ENCODE data around the gene ANKRD61. TPM values are rescaled to one million over a fixed set of nuclear protein-coding genes. Genes with fewer than 3 reads are reported as not detected.
"Not testable (repeated sequence)": the region's sequence is repeated elsewhere in the genome, so short reads cannot be mapped to it uniquely, and the experiment has no call there.

The ANKRD61 gene
- total RNA-seq, 2 experiments from 2014 or later = 0.38 to 0.47 TPM

- ATAC-seq, CTCF ChIA-PET, DNase-seq: not testable (repeated sequence)
These were observed 20.0 kb downstream of the ANKRD61 start for GRCh38 chr7:6051185-6051584.

DNA sequence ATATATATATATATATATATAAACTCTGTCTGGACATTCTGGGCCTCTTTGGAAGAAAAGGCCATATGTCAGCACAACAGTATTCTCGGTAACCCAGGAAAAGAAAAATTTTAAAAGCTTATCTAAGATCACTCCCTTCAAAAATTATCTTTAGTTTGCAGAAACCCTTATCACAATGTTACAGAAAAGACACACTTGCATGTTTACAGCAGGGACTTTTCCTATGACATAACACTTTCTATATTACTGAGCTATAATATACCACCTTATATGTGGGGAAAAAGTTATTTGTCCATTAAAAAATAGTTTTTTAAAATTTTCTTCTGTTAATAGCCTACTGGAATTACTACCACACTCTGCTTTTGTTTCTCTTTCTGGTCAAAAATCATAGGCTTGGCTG, 25.4 kb downstream of the ANKRD61 start:
- ATAC-seq (no peak), DNase-seq (no peak)
- Mint-ChIP-seq H3K9me3 (ENCODE audit: low read depth) (no peaks in the 10 kb centered on the region), H3K4me3 (no peak overlapping the region), H3K27me3 (no peaks in the 10 kb centered on the region), H3K27ac (no peak overlapping the region), H3K4me1 (peaks cover 24% of the 10 kb centered on the region), H3K36me3 (peaks cover 13% of the 10 kb centered on the region)
- CTCF ChIA-PET = interaction anchor here (0.9 to 1.1 kb wide), 4 partner anchors 24 to 266 kb away, joined by 3 to 4 read pairs (median 4); no protein-coding TSS in a partner anchor

More at GRCh38 chr7:6051185-6051584, 20.0 kb downstream of the ANKRD61 start:
- H3K27ac Mint-ChIP-seq; H3K4me1 Mint-ChIP-seq; H3K9me3 Mint-ChIP-seq (ENCODE audit: low read depth); H3K4me3 Mint-ChIP-seq; H3K27me3 Mint-ChIP-seq: not testable (repeated sequence)
- peaks cover 27% of the 10 kb centered on the region for H3K36me3 Mint-ChIP-seq

DNA sequence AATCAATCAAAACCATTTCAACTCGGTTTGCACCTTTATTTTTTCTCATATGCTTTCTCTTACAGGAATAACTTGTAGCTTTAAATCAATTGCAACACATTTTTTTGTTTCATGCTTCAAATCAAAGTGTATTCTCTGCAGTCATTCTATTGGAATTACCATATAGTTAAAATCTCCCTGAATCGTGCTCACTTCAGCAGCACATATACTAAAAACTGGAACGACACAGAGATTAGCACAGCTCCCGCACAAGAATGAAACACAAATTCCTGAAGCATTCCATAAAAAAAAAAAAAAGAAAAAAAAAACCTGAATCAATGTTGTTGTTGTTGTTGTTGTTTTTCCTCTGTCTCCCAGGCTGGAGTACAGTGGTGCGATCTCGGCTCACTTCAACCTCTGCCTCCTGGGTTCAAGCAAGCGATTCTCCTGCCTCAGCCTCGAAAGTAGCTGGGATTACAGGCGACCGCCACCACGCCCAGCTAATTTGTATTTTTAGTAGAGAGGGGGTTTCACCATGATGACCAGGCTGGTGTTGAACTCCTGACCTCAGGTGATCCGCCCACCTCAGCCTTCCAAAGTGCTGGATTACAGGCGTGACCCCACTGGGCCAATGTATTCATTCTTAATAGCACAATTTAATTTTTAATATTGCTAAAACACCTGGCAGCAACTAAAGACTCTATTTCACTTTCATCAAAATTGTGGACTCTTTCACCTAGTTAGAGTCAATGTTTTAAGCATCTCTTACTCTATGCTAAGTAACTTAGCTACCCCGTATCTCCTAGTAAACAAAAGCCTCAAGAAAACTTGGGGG, 26.3 kb downstream of the ANKRD61 start:
- no peaks in the 10 kb centered on the region for H3K27me3 Mint-ChIP-seq
- CTCF ChIA-PET = interaction anchor here (0.9 to 1.1 kb wide), 5 partner anchors 25 to 293 kb away, joined by 3 to 4 read pairs (median 3); no protein-coding TSS in a partner anchor
- ATAC-seq = no peak
- H3K4me1 Mint-ChIP-seq = peaks cover 24% of the 10 kb centered on the region
- peak overlapping the region; percentile 98 for H3K27ac Mint-ChIP-seq
- H3K4me3 Mint-ChIP-seq = peak overlapping the region; percentile 95
- no peak for DNase-seq
- no peaks in the 10 kb centered on the region for H3K9me3 Mint-ChIP-seq (ENCODE audit: low read depth)
- peaks cover 11% of the 10 kb centered on the region for H3K36me3 Mint-ChIP-seq

DNA sequence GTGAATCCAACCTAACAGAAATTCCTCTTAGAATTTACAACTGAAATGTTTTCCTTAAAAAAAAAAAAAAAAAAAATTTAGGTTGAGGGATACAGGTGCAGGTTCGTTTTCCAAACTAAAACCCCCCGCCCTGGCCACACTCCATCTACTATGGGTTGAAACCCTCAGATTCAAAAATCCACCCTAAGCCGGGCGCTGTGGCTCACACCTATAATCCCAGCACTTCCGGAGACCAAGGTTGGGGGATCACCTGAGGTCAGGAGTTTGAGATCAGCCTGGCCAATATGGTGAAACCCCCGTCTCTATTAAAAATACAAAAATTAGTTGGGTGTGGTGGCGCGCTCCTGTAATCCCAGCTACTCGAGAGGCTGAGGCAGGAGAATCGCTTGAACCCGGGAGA, 28.8 kb downstream of the ANKRD61 start:
- CTCF ChIA-PET, H3K27ac Mint-ChIP-seq, H3K4me3 Mint-ChIP-seq: not testable (repeated sequence)

DNA sequence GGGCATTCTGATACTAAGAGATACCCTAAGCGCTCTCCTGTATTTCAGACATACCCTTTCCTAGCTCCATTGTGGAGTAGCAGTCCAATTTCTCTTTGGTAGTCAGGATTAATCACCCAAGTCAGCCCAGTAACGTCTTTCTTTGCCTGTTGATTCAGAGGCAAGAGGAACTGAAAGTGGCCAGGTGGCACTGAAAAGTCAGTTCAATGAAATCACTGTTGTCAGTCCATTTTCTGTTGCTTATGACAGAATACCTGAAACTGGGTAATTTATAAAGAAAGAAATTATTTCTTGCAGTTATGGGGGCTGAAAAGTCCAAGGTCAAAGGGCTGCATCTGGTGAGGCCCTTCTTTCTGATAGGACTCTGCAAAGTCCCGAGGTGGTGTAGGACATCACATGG, 40.2 kb downstream of the ANKRD61 start:
- no peaks in the 10 kb centered on the region for H3K36me3 Mint-ChIP-seq
- H3K9me3 Mint-ChIP-seq (ENCODE audit: low read depth) = no peaks in the 10 kb centered on the region
- H3K4me3 Mint-ChIP-seq = no peak overlapping the region
- DNase-seq (no peak), ATAC-seq (no peak)
- CTCF ChIA-PET = no interaction called here
- no peak overlapping the region for H3K27ac Mint-ChIP-seq
- no peaks in the 10 kb centered on the region for H3K27me3 Mint-ChIP-seq
- H3K4me1 Mint-ChIP-seq = no peaks in the 10 kb centered on the region

More for the DNA sequence above, 28.8 kb downstream of the ANKRD61 start:
- ATAC-seq; H3K27me3 Mint-ChIP-seq; H3K36me3 Mint-ChIP-seq; H3K9me3 Mint-ChIP-seq (ENCODE audit: low read depth); DNase-seq: not testable (repeated sequence)
- peaks cover 22% of the 10 kb centered on the region for H3K4me1 Mint-ChIP-seq

DNA sequence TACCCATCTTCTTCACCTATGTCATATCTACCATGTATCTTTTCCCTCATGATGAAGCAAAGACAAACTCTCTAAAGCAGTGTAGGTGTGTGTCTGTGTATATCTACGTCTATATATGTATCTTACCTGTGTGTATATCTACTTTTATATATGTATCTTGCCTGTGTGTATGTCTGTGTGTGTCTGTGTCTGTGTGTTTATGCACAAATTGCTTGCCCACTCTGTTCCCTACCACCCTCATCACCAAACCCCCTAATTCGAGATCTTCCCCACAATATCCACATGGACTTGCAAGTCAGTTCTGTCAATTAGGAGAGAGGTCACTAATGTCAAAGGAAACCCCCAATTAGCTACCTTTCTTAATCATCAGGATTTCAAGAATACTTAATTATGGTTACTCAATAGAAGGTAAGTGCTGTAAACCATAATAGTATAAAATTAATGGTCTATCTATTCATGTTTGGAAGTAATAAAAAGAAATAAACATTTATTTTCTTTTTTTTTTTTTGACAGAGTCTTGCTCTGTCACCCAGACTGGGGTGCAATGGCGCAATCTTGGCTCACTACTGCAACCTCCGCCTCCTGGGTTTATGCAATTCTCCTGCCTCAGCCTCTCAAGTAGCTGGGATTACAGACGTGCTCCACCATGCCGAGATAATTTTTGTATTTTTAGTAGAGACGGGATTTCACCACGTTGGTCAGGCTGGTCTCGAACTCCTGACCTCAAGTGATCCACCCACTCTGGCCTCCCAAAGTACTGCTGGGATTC, 43.6 kb downstream of the ANKRD61 start:
- Mint-ChIP-seq H3K4me1 (no peaks in the 10 kb centered on the region), H3K36me3 (no peaks in the 10 kb centered on the region)
- CTCF ChIA-PET = no interaction called here

GRCh38 chr7:6078548-6078947, 47.4 kb downstream of the ANKRD61 start:
- Mint-ChIP-seq H3K27me3 (no peaks in the 10 kb centered on the region), H3K9me3 (ENCODE audit: low read depth) (no peaks in the 10 kb centered on the region), H3K27ac (no peak overlapping the region), H3K4me3 (no peak overlapping the region), H3K36me3 (no peaks in the 10 kb centered on the region), H3K4me1 (peaks cover 4% of the 10 kb centered on the region)
- DNase-seq (no peak), ATAC-seq (no peak)
- CTCF ChIA-PET = no interaction called here

More for the DNA sequence above, 43.6 kb downstream of the ANKRD61 start:
- H3K27me3 Mint-ChIP-seq = no peaks in the 10 kb centered on the region
- H3K9me3 Mint-ChIP-seq (ENCODE audit: low read depth) = no peaks in the 10 kb centered on the region
- H3K4me3 Mint-ChIP-seq = no peak overlapping the region
- no peak overlapping the region for H3K27ac Mint-ChIP-seq
- ATAC-seq = no peak
- no peak for DNase-seq

DNA sequence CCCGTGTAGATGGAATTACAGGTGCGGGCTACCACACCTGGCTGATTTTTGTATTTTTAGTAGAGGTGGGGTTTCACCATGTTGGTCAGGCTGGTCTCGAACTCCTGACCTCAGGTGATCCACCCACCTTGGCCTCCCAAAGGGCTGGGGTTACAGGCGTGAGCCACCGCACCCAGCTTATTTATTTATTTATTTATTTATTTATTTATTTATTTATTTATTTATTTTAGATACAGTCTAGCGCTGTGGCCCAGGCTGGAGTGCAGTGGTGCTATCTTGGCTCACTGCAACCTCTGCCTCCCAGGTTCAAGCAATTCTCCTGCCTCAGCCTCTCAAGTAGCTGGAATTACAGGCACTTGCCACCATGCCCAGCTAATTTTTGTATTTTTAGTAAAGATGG, 51.9 kb downstream of the ANKRD61 start:
- not testable (repeated sequence) for H3K27me3 Mint-ChIP-seq

More for the DNA sequence above, 51.9 kb downstream of the ANKRD61 start:
- not testable (repeated sequence) for H3K4me3 Mint-ChIP-seq; ATAC-seq; H3K36me3 Mint-ChIP-seq; H3K27ac Mint-ChIP-seq; H3K9me3 Mint-ChIP-seq (ENCODE audit: low read depth); DNase-seq; H3K4me1 Mint-ChIP-seq
- CTCF ChIA-PET = interaction anchor here (0.6 kb wide), 1 partner anchor 322 kb away, joined by 3 read pairs; no protein-coding TSS in a partner anchor

Other genes with a start within 250 kb of the ANKRD61 start
- 10 to 100 TPM; 30.4 to 36.3 TPM for gene RNF216, start 249.7 kb upstream of the ANKRD61 start, total RNA-seq
- gene OCM, start 150.6 kb upstream of the ANKRD61 start, total RNA-seq = not detected
- gene CCZ1, start 132.6 kb upstream of the ANKRD61 start, total RNA-seq = 10 to 100 TPM; 74.5 to 93.0 TPM
- gene RSPH10B, start 60.7 kb upstream of the ANKRD61 start, total RNA-seq = not detected
- 10 to 100 TPM; 22.5 to 24.8 TPM for gene PMS2, start 22.3 kb upstream of the ANKRD61 start, total RNA-seq
- gene AIMP2, start 22.1 kb upstream of the ANKRD61 start, total RNA-seq = 10 to 100 TPM; 34.8 to 45.6 TPM
- gene EIF2AK1, start 27.8 kb downstream of the ANKRD61 start, total RNA-seq = 100 to 1,000 TPM; 110 to 124 TPM
- gene USP42, start 73.6 kb downstream of the ANKRD61 start, total RNA-seq = 10 to 100 TPM; 16.0 to 16.2 TPM
- 1 to 10 TPM in 1 of 2 experiments, under 1 TPM in 1; 0.73 to 1.3 TPM for gene CYTH3, start 241.2 kb downstream of the ANKRD61 start, total RNA-seq